HepG2 (cell line): Measurements from ENCODE around the gene SEC14L1. TPM values are rescaled to one million over a fixed set of nuclear protein-coding genes. Genes with fewer than 3 reads are reported as not detected.

Experiments used
- ATF3 ChIP-seq: sonication (generic); formaldehyde crosslinking; IDR thresholded peaks from 2 replicates; pipeline ENCODE4 v1.4.0; 2020; ENCODE audit warnings: missing genetic modification reagents
- CTCF ChIP-seq: sonication (generic); formaldehyde crosslinking; IDR thresholded peaks from 2 replicates; pipeline ENCODE4 v1.5.0; 2020; ENCODE audit warnings: mild to moderate bottlenecking, missing genetic modification reagents, moderate library complexity
- GATAD2A ChIP-seq: IDR thresholded peaks from 2 replicates; pipeline ENCODE4 v1.6.1; 2016
- JUN ChIP-seq: sonication (generic); formaldehyde crosslinking; IDR thresholded peaks from 2 replicates; pipeline ENCODE4 v1.4.0; 2020; ENCODE audit warnings: mild to moderate bottlenecking, missing genetic modification reagents
- KMT2A ChIP-seq: sonication (generic); formaldehyde crosslinking; IDR thresholded peaks from 2 replicates; pipeline ENCODE4 v1.4.0; 2020; ENCODE audit warnings: missing genetic modification reagents
- LCORL ChIP-seq, 2 experiments: fragments of 450-650 bp in 1 of 2; sonication (generic) in 1 of 2; formaldehyde crosslinking in 1 of 2; IDR thresholded peaks; 2 replicates each; pipeline versions ENCODE4 v1.5.0 to v1.6.1; 2017 to 2020; ENCODE audit warnings: antibody characterized with exemption in 1 of 2, missing genetic modification reagents in 1 of 2
- PAWR ChIP-seq: sonication (generic); formaldehyde crosslinking; IDR thresholded peaks from 2 replicates; pipeline ENCODE4 v1.4.0; 2020; ENCODE audit warnings: missing genetic modification reagents, mild to moderate bottlenecking, borderline replicate concordance
- REST ChIP-seq, 2 experiments: IDR thresholded peaks; 2 replicates each; pipeline ENCODE4 v1.6.1; 2011 to 2012; ENCODE audit warnings: low read length in 2 of 2, borderline replicate concordance in 1 of 2, low read depth in 1 of 2, mild to moderate bottlenecking in 1 of 2, moderate library complexity in 1 of 2
- RFX5 ChIP-seq: IDR thresholded peaks from 2 replicates; pipeline ENCODE4 v1.6.1; 2011; ENCODE audit warnings: low read depth, low read length, improper control_type of control experiment
- STAT6 ChIP-seq: sonication (generic); formaldehyde crosslinking; IDR thresholded peaks from 2 replicates; pipeline ENCODE4 v1.4.0; 2020; ENCODE audit warnings: missing genetic modification reagents, mild to moderate bottlenecking, borderline replicate concordance
- ZBTB33 ChIP-seq: sonication (generic); formaldehyde crosslinking; IDR thresholded peaks from 2 replicates; pipeline ENCODE4 v1.4.0; 2020; ENCODE audit warnings: missing genetic modification reagents
- ZNF333 ChIP-seq: sonication (generic); formaldehyde crosslinking; IDR thresholded peaks from 2 replicates; pipeline ENCODE4 v1.4.0; 2020; ENCODE audit warnings: mild to moderate bottlenecking, missing genetic modification reagents, borderline replicate concordance
- ZNF382 ChIP-seq: sonication (generic); formaldehyde crosslinking; IDR thresholded peaks from 2 replicates; pipeline ENCODE4 v1.5.0; 2020; ENCODE audit warnings: missing genetic modification reagents, mild to moderate bottlenecking, borderline replicate concordance
- ZNF614 ChIP-seq: IDR thresholded peaks from 2 replicates; pipeline ENCODE4 v1.6.1; 2018; ENCODE audit warnings: missing biosample characterization, missing genetic modification reagents, inconsistent platforms, borderline replicate concordance
- ZNF644 ChIP-seq: IDR thresholded peaks from 2 replicates; pipeline ENCODE4 v1.6.1; 2016; ENCODE audit warnings: low read depth
- polyA plus RNA-seq, 8 experiments: library from polyadenylated mRNA; depleted of rRNA in 3 of 8; stranded (reverse) in 7 of 8; unstranded in 1 of 8; fragments of >200 nt; fragmentation: Illumina TruSeq in 4 of 8; extraction: Trizol in 4 of 8; gene quantifications; 2 replicates each; pipeline versions ENCODE4 v1.2.1 to v1.2.3, GENCODE V29; 2011 to 2016; ENCODE audit warnings: low read depth in 4 of 8, missing spikeins in 1 of 8, mixed read lengths in 1 of 8; ENCODE audit not compliant: insufficient read depth in 1 of 8
- total RNA-seq, 5 experiments: library from RNA; depleted of rRNA; stranded (reverse); fragments of >200 nt; fragmentation: Illumina TruSeq; extraction: Trizol; gene quantifications; 2 replicates each; pipeline ENCODE4 v1.2.3, GENCODE V29; 2016; ENCODE audit warnings: low read depth in 1 of 5

SEC14L1 gene
- total and polyA plus RNA-seq, 2 of the 13 experiments (the other 11 are each of a cell fraction or from before 2014, with no cell fraction given) = 26.3 to 43.9 TPM

GRCh38 chr17:77233635-77234334 lies 93.0 kb downstream of the SEC14L1 start (continued):
- no peak for TF ChIP-seq STAT6 (CRISPR knock-in tag)
- TF ChIP-seq JUN (CRISPR knock-in tag) = peak; percentile 88
- no peak for TF ChIP-seq REST (IDR thresholded peaks at IDR 0.05; ENCODE audit: borderline replicate concordance in 1 of 2, low read depth in 1 of 2, low read length in 2 of 2)
- TF ChIP-seq ZBTB33 (CRISPR knock-in tag) = peak; percentile 97
- TF ChIP-seq RFX5 = peak; percentile 58; the same call in 1 of the 2 replicates
- TF ChIP-seq PAWR (CRISPR knock-in tag) = no peak
- peak; percentile 52 for TF ChIP-seq CTCF
- TF ChIP-seq LCORL (IDR thresholded peaks at IDR 0.05) = no peak
- no peak for TF ChIP-seq LCORL (CRISPR knock-in tag; IDR thresholded peaks at IDR 0.05)
- TF ChIP-seq KMT2A (CRISPR knock-in tag) = no peak
- peak; percentile 20; the same call in 1 of the 2 replicates for TF ChIP-seq ZNF614 (CRISPR knock-in tag)
- 0 out of 2 replicates have a peak, but pooled peaks have one; percentile 36 for TF ChIP-seq ZNF644 (CRISPR knock-in tag)
- peak; percentile 98 for TF ChIP-seq ZNF333 (CRISPR knock-in tag)
- TF ChIP-seq ZNF382 = no peak
- peak; percentile 95 for TF ChIP-seq ATF3 (CRISPR knock-in tag)
- 0 out of 2 replicates have a peak, but pooled peaks have one; percentile 19 for TF ChIP-seq GATAD2A
